IMR-90 (cell line): Measurements from ENCODE around the gene SAPCD1. TPM values are rescaled to one million over a fixed set of nuclear protein-coding genes. Genes with fewer than 3 reads are reported as not detected.

Experiments used
- ATAC-seq: fragments of 200-7000 bp; cut with Tn5 transposase; 2 replicates; pipeline ENCODE4 v1.9.1; 2020; ENCODE audit warnings: low read depth, mild to moderate bottlenecking, moderate library complexity
- BruUV-seq: library from RNA; stranded (reverse); fragments of 400-500 nt; replicated peaks from 2 replicates; lab custom pipeline; 2021; lab: Mats Ljungman, UMichigan
- CTCF ChIA-PET: fragments of 300-600 bp; formaldehyde crosslinking; extraction: SDS; loops from one replicate; lab custom pipeline; 2021; ENCODE audit warnings: antibody characterized with exemption; lab: Yijun Ruan, JAX
- POLR2A ChIA-PET: fragments of 300-600 bp; sonication (Branson Sonifier 250); formaldehyde crosslinking; loops from one replicate; lab custom pipeline; 2022; ENCODE audit warnings: antibody characterized with exemption; ENCODE audit not compliant: unreplicated experiment; lab: Charles Lee
- DNase-seq: peaks from one replicate; pipeline ENCODE4 v3.0.0; 2013
- H2AFZ ChIP-seq: replicated peaks from 2 replicates; pipeline ENCODE3; 2013; ENCODE audit warnings: low read length, mild to moderate bottlenecking; ENCODE audit not compliant: poor library complexity
- H2AK5ac ChIP-seq: 2 replicates; pipeline ENCODE4 v1.6.1; 2013; ENCODE audit warnings: low read depth, low read length, inconsistent platforms
- H2AK9ac ChIP-seq: replicated peaks from 2 replicates; pipeline ENCODE3; 2013; ENCODE audit warnings: mild to moderate bottlenecking, low read depth, low read length, moderate library complexity; ENCODE audit not compliant: poor library complexity
- H2BK120ac ChIP-seq: 2 replicates; pipeline ENCODE4 v1.6.1; 2013; ENCODE audit warnings: low read depth, low read length, inconsistent platforms
- H2BK15ac ChIP-seq: 3 replicates; pipeline ENCODE4 v1.6.1; 2013; ENCODE audit warnings: low read depth, low read length, inconsistent platforms
- H2BK20ac ChIP-seq: 2 replicates; pipeline ENCODE4 v1.6.1; 2013; ENCODE audit warnings: low read depth, mild to moderate bottlenecking, inconsistent platforms, low read length, moderate library complexity
- H2BK5ac ChIP-seq: 2 replicates; pipeline ENCODE4 v1.6.1; 2013; ENCODE audit warnings: mild to moderate bottlenecking, low read depth, low read length, inconsistent platforms; ENCODE audit not compliant: poor library complexity, severe bottlenecking
- H3K14ac ChIP-seq: replicated peaks from 2 replicates; pipeline ENCODE4 v1.6.1; 2013; ENCODE audit warnings: low read depth, low read length, inconsistent platforms
- H3K18ac ChIP-seq: 2 replicates; pipeline ENCODE4 v1.6.1; 2013; ENCODE audit warnings: low read depth, low read length, control low read depth
- H3K23ac ChIP-seq: 2 replicates; pipeline ENCODE4 v1.6.1; 2013; ENCODE audit warnings: low read depth, low read length, inconsistent platforms
- H3K27ac ChIP-seq: 2 replicates; pipeline ENCODE4 v1.5.1; 2013; ENCODE audit warnings: mild to moderate bottlenecking, control low read depth, low read length; ENCODE audit not compliant: insufficient read depth
- H3K27me3 ChIP-seq: 2 replicates; pipeline ENCODE4 v1.6.1; 2013; ENCODE audit warnings: low read length; ENCODE audit not compliant: control insufficient read depth, insufficient read depth
- H3K36me3 ChIP-seq: 2 replicates; pipeline ENCODE4 v1.6.1; 2013; ENCODE audit warnings: low read length, mixed read lengths; ENCODE audit not compliant: control insufficient read depth, insufficient read depth
- H3K4ac ChIP-seq: 2 replicates; pipeline ENCODE4 v1.6.1; 2013; ENCODE audit warnings: low read depth, low read length, inconsistent platforms
- H3K4me1 ChIP-seq: 2 replicates; pipeline ENCODE4 v1.6.1; 2013; ENCODE audit warnings: low read length, mixed read lengths; ENCODE audit not compliant: control insufficient read depth, insufficient read depth
- H3K4me2 ChIP-seq: 2 replicates; pipeline ENCODE4 v1.6.1; 2013; ENCODE audit warnings: low read depth, mild to moderate bottlenecking, control low read depth, low read length, moderate library complexity
- H3K4me3 ChIP-seq: 2 replicates; pipeline ENCODE4 v1.5.1; 2013; ENCODE audit warnings: low read depth, mild to moderate bottlenecking, control low read depth, low read length, moderate library complexity; ENCODE audit not compliant: insufficient read depth
- H3K56ac ChIP-seq: 2 replicates; pipeline ENCODE4 v1.6.1; 2013; ENCODE audit warnings: low read length, inconsistent platforms; ENCODE audit not compliant: insufficient read depth; ENCODE audit errors: extremely low read depth
- H3K79me1 ChIP-seq, 2 experiments: 2 replicates each; pipeline ENCODE4 v1.6.1; 2013; ENCODE audit warnings: low read length in 2 of 2, inconsistent platforms in 1 of 2, low read depth in 1 of 2
- H3K9ac ChIP-seq: 2 replicates; pipeline ENCODE4 v1.6.1; 2013; ENCODE audit warnings: low read depth, low read length, control low read depth
- H3K9me1 ChIP-seq: 2 replicates; pipeline ENCODE4 v1.6.1; 2013; ENCODE audit warnings: low read length, inconsistent platforms; ENCODE audit not compliant: insufficient read depth
- H3K9me3 ChIP-seq: 2 replicates; pipeline ENCODE4 v1.6.1; 2013; ENCODE audit warnings: low read length; ENCODE audit not compliant: control insufficient read depth, insufficient read depth
- H4K20me1 ChIP-seq: 2 replicates; pipeline ENCODE4 v1.6.1; 2013; ENCODE audit warnings: low read length, inconsistent platforms; ENCODE audit not compliant: insufficient read depth
- H4K5ac ChIP-seq: 2 replicates; pipeline ENCODE4 v1.6.1; 2013; ENCODE audit warnings: mild to moderate bottlenecking, low read depth, low read length, control low read depth
- H4K8ac ChIP-seq, 2 experiments: 2 replicates each; pipeline ENCODE4 v1.6.1; 2013; ENCODE audit warnings: low read depth in 2 of 2, low read length in 2 of 2, control low read depth in 1 of 2, inconsistent platforms in 1 of 2
- H4K91ac ChIP-seq: 2 replicates; pipeline ENCODE4 v1.6.1; 2013; ENCODE audit warnings: low read depth, low read length, inconsistent platforms; ENCODE audit not compliant: insufficient read depth
- BHLHE40 ChIP-seq: fragments of 150-350 bp; IDR thresholded peaks from 2 replicates; pipeline ENCODE4 v1.6.1; 2016; ENCODE audit warnings: mild to moderate bottlenecking, low read depth, low read length
- CEBPB ChIP-seq: IDR thresholded peaks from 2 replicates; pipeline ENCODE4 v1.6.1; 2012; ENCODE audit warnings: low read depth, low read length, improper control_type of control experiment
- CHD1 ChIP-seq: IDR thresholded peaks from 2 replicates; pipeline ENCODE4 v1.6.1; 2012; ENCODE audit warnings: low read depth, low read length, improper control_type of control experiment
- FOS ChIP-seq: fragments of 150-350 bp; IDR thresholded peaks from 2 replicates; pipeline ENCODE4 v1.6.1; 2016; ENCODE audit warnings: low read depth, low read length
- MAZ ChIP-seq: IDR thresholded peaks from 2 replicates; pipeline ENCODE4 v1.6.1; 2012; ENCODE audit warnings: low read depth, mild to moderate bottlenecking, low read length, improper control_type of control experiment, moderate library complexity, borderline replicate concordance
- MXI1 ChIP-seq: IDR thresholded peaks from 2 replicates; pipeline ENCODE4 v1.6.1; 2012; ENCODE audit warnings: low read depth, mild to moderate bottlenecking, low read length, moderate library complexity, borderline replicate concordance
- NFE2L2 ChIP-seq: fragments of 150-350 bp; IDR thresholded peaks from 2 replicates; pipeline ENCODE4 v1.6.1; 2016; ENCODE audit warnings: low read depth, mild to moderate bottlenecking, low read length
- POLR2A ChIP-seq: IDR thresholded peaks from 2 replicates; pipeline ENCODE4 v1.6.1; 2012; ENCODE audit warnings: mild to moderate bottlenecking, low read depth, low read length
- RAD21 ChIP-seq: IDR thresholded peaks from 2 replicates; pipeline ENCODE4 v1.6.1; 2012; ENCODE audit warnings: low read length, improper control_type of control experiment
- RCOR1 ChIP-seq: IDR thresholded peaks from 2 replicates; pipeline ENCODE4 v1.6.1; 2012; ENCODE audit warnings: mild to moderate bottlenecking, low read length, improper control_type of control experiment; ENCODE audit not compliant: insufficient replicate concordance
- RFX5 ChIP-seq: IDR thresholded peaks from 2 replicates; pipeline ENCODE4 v1.8.0; 2012; ENCODE audit warnings: low read depth, mild to moderate bottlenecking, low read length, moderate library complexity
- SMC3 ChIP-seq: fragments of 150-350 bp; IDR thresholded peaks from 2 replicates; pipeline ENCODE4 v1.6.1; 2016; ENCODE audit warnings: low read depth, mild to moderate bottlenecking, antibody characterized with exemption, low read length, moderate library complexity
- WGBS, 2 experiments: methylation state at CpG; one replicate each; pipeline versions ENCODE4 v1.1.5 to v1.1.7; 2013; ENCODE audit warnings: missing lambda C conversion rate in 2 of 2; ENCODE audit not compliant: insufficient read length in 1 of 2; ENCODE audit errors: extremely low coverage in 2 of 2; 5-methylcytosine and 5-hydroxymethylcytosine counted together
- dilution Hi-C: fragments of 300-500 bp; cut with HindIII; formaldehyde crosslinking; loops from one replicate; pipeline ENCODE4 v1.14.3; 2018; ENCODE audit warnings: low sequenced_read_pairs; ENCODE audit not compliant: unreplicated experiment
- in situ Hi-C: fragments of 300-500 bp; cut with MboI; formaldehyde crosslinking; loops from 3 replicates; pipeline ENCODE4 v1.14.3; 2019; ENCODE audit warnings: low sequenced_read_pairs, inconsistent platforms, mixed read lengths
- intact Hi-C: fragments of 100-400 bp; cut with micrococcal nuclease; formaldehyde crosslinking; loops from 2 replicates; pipeline ENCODE4 v1.10.0; 2022
- polyA plus RNA-seq, 3 experiments: library from polyadenylated mRNA; depleted of rRNA; stranded (reverse); fragments of >200 nt; gene quantifications; 2 replicates each; pipeline ENCODE4 v1.2.3, GENCODE V29; 2012; ENCODE audit warnings: low replicate concordance in 1 of 3
- total RNA-seq: library from RNA; depleted of rRNA; stranded (reverse); fragments of >200 nt; gene quantifications from 2 replicates; pipeline ENCODE4 v1.2.3, GENCODE V29; 2012
- TF ChIP-seq, protein P1 (sequence below): fragments of 150-350 bp; IDR thresholded peaks from 2 replicates; pipeline ENCODE4 v1.6.1; 2017; ENCODE audit warnings: mild to moderate bottlenecking, antibody characterized with exemption, low read length, low read depth
- TF ChIP-seq, protein P2 (sequence below): fragments of 150-350 bp; IDR thresholded peaks from 2 replicates; pipeline ENCODE4 v1.6.1; 2016; ENCODE audit warnings: low read depth, mild to moderate bottlenecking, low read length, moderate library complexity, borderline replicate concordance

Gene SAPCD1
- total and polyA plus RNA-seq, 2 of the 4 experiments (the other 2 are of a cell fraction), result 2.3 TPM; not detected in 1

GRCh38 chr6:31718265-31718664, 44.2 kb upstream of the SAPCD1 start:
- H3K9ac ChIP-seq, result no peak overlapping the region
- no peak overlapping the region for H2BK20ac ChIP-seq
- H3K4me1 ChIP-seq, result no peaks in the 10 kb centered on the region
- DNase-seq (no peak), ATAC-seq (no peak)
- H3K27me3 ChIP-seq, result peaks cover 18% of the 10 kb centered on the region
- no peak overlapping the region for H2BK5ac ChIP-seq
- intact Hi-C loops, result no loop called here
- H3K9me3 ChIP-seq, result no peaks in the 10 kb centered on the region
- no peak overlapping the region for H3K27ac ChIP-seq
- H3K36me3 ChIP-seq, result no peaks in the 10 kb centered on the region
- H3K23ac ChIP-seq, result no peak overlapping the region; the same call in 1 of the 2 replicates
- TF ChIP-seq, protein P1, sequence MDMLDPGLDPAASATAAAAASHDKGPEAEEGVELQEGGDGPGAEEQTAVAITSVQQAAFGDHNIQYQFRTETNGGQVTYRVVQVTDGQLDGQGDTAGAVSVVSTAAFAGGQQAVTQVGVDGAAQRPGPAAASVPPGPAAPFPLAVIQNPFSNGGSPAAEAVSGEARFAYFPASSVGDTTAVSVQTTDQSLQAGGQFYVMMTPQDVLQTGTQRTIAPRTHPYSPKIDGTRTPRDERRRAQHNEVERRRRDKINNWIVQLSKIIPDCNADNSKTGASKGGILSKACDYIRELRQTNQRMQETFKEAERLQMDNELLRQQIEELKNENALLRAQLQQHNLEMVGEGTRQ, result no peak
- TF ChIP-seq RFX5, result no peak
- no peak for TF ChIP-seq CHD1
- TF ChIP-seq MXI1, result no peak
- TF ChIP-seq POLR2A, result no peak
- TF ChIP-seq FOS, result no peak
- TF ChIP-seq SMC3, result no peak
- no peak for TF ChIP-seq NFE2L2
- TF ChIP-seq RCOR1, result no peak
- no peak for TF ChIP-seq MAZ
- TF ChIP-seq CEBPB, result no peak
- TF ChIP-seq RAD21, result no peak
- TF ChIP-seq BHLHE40, result no peak
- TF ChIP-seq, protein P2, sequence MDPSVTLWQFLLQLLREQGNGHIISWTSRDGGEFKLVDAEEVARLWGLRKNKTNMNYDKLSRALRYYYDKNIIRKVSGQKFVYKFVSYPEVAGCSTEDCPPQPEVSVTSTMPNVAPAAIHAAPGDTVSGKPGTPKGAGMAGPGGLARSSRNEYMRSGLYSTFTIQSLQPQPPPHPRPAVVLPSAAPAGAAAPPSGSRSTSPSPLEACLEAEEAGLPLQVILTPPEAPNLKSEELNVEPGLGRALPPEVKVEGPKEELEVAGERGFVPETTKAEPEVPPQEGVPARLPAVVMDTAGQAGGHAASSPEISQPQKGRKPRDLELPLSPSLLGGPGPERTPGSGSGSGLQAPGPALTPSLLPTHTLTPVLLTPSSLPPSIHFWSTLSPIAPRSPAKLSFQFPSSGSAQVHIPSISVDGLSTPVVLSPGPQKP, result no peak
- no peak overlapping the region for H3K18ac ChIP-seq
- no peaks in the 10 kb centered on the region for H3K79me1 ChIP-seq
- no peaks in the 10 kb centered on the region for H4K20me1 ChIP-seq
- POLR2A ChIA-PET, result no interaction called here
- in situ Hi-C loops, result no loop called here
- WGBS, 2 experiments, result no CpG with 5 or more reads among the region's 1 CpG
- no peak overlapping the region for H2AFZ ChIP-seq
- no TSS peak for BruUV-seq
- CTCF ChIA-PET, result no interaction called here
- H3K56ac ChIP-seq, result no peak overlapping the region
- H3K4me2 ChIP-seq, result no peak overlapping the region
- no peak overlapping the region for H2BK15ac ChIP-seq
- H3K14ac ChIP-seq, result no peak overlapping the region
- H3K4ac ChIP-seq, result no peak overlapping the region
- H2BK120ac ChIP-seq, result no peak overlapping the region
- no peak overlapping the region for H2AK5ac ChIP-seq
- no peak overlapping the region for H4K8ac ChIP-seq
- peaks cover 4% of the 10 kb centered on the region; the same call in 1 of the 2 replicates for H3K9me1 ChIP-seq
- dilution Hi-C loops, result no loop called here
- no peak overlapping the region for H4K5ac ChIP-seq
- H3K4me3 ChIP-seq, result no peak overlapping the region
- H2AK9ac ChIP-seq, result no peak overlapping the region
- H4K91ac ChIP-seq, result no peak overlapping the region
